HEK293T (cell line): ENCODE measurements around the gene KEAP1.

Experiments
- CTBP1 ChIP-seq: fragments of 450-650 bp; IDR thresholded peaks from 2 replicates; pipeline ENCODE4 v1.6.1; 2016; ENCODE audit warnings: borderline replicate concordance
- FOXA1 ChIP-seq: fragments of 450-650 bp; IDR thresholded peaks from 2 replicates; pipeline ENCODE4 v1.6.1; 2016; ENCODE audit warnings: mild to moderate bottlenecking
- FOXK2 ChIP-seq: fragments of 450-650 bp; IDR thresholded peaks from 2 replicates; pipeline ENCODE4 v1.6.1; 2016; ENCODE audit warnings: mild to moderate bottlenecking
- FOXM1 ChIP-seq: fragments of 450-650 bp; IDR thresholded peaks from 2 replicates; pipeline ENCODE4 v1.6.1; 2017; ENCODE audit warnings: mild to moderate bottlenecking, borderline replicate concordance
- SP1 ChIP-seq: fragments of 450-650 bp; IDR thresholded peaks from 2 replicates; pipeline ENCODE4 v1.6.1; 2017
- SUZ12 ChIP-seq: fragments of 450-650 bp; IDR thresholded peaks from 2 replicates; pipeline ENCODE4 v1.6.1; 2016; ENCODE audit warnings: mild to moderate bottlenecking
- TARDBP ChIP-seq: fragments of 450-650 bp; IDR thresholded peaks from 2 replicates; pipeline ENCODE4 v1.6.1; 2016

DNA sequence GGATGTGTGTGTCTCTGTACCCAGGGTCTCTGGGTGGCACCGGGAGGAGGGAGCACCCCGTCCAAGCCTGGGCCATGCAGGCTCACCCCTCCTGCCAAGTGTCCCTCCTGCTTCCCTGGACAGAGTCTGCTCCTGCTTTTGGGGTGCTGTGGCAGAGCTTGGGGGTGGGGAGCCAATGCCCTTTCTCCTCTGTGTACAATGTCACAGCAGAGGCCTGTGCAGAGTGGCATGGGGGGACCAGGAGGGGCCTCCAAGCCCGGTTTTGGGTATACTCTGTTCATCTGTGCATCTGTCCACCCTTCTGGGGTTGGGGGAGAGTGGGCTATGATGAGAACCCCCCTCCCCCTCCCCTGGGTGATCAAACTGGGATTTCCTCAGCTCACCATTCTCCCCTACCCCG is 49.3 kb downstream of the KEAP1 start:
- no peak for TF ChIP-seq SUZ12
- no peak for TF ChIP-seq FOXM1
- TF ChIP-seq FOXK2: no peak
- TF ChIP-seq SP1: no peak
- no peak for TF ChIP-seq TARDBP
- TF ChIP-seq CTBP1: no peak
- no peak for TF ChIP-seq FOXA1
